ENCODE measurements around the gene AGPAT2. TPM values are rescaled to one million over a fixed set of nuclear protein-coding genes. Genes with fewer than 3 reads are reported as not detected.

Gene AGPAT2
- total RNA-seq, 1 donor from 2014 or later = 2.4 TPM

- H3K4me1 ChIP-seq = peaks cover 14% of the 10 kb centered on the region
- H3K4me3 ChIP-seq = no peak overlapping the region
- H3K4me3 Mint-ChIP-seq = no peak overlapping the region
- H3K4me2 ChIP-seq = no peak overlapping the region
- TF ChIP-seq EZH2phosphoT487 (IDR thresholded peaks at IDR 0.05) (no peak), CTCF (IDR thresholded peaks at IDR 0.05) (no peak), EZH2 (IDR thresholded peaks at IDR 0.05) (no peak)
- H3K4me1 Mint-ChIP-seq = peaks cover 14% of the 10 kb centered on the region
- no peak overlapping the region for H2AFZ ChIP-seq (replicated peaks)
- H3K9me3 ChIP-seq (ENCODE audit: low read depth) = no peaks in the 10 kb centered on the region
- H3K27me3 Mint-ChIP-seq (ENCODE audit: insufficient read depth, low read depth) = peaks cover 7% of the 10 kb centered on the region
- H3K27ac Mint-ChIP-seq = no peak overlapping the region
- H4K20me1 ChIP-seq (ENCODE audit: low read depth) = peaks cover 5% of the 10 kb centered on the region
- DNase-seq (ENCODE audit: low spot score) = no peak
- no peaks in the 10 kb centered on the region for H3K36me3 Mint-ChIP-seq
- no peak overlapping the region for H3K9ac ChIP-seq
- H3K79me2 ChIP-seq (ENCODE audit: low read depth) = no peaks in the 10 kb centered on the region
- no peak overlapping the region for H3K27ac ChIP-seq
- no peaks in the 10 kb centered on the region for H3K9me3 Mint-ChIP-seq
- H3K36me3 ChIP-seq = no peaks in the 10 kb centered on the region
- H3F3A ChIP-seq (ENCODE audit: low read depth) = peaks cover 4% of the 10 kb centered on the region
- H3K27me3 ChIP-seq = peaks cover 25% of the 10 kb centered on the region
Observed at GRCh38 chr9:136681945-136682699, 5.1 kb downstream of the AGPAT2 start.

GRCh38 chr9:136681029-136681428 is 6.2 kb downstream of the AGPAT2 start:
- no peaks in the 10 kb centered on the region for H3K9me3 Mint-ChIP-seq
- no peak overlapping the region for H3K27ac ChIP-seq
- H3K36me3 Mint-ChIP-seq = no peaks in the 10 kb centered on the region
- H3K27me3 ChIP-seq = peaks cover 14% of the 10 kb centered on the region
- no peaks in the 10 kb centered on the region for H3K79me2 ChIP-seq (ENCODE audit: low read depth)
- H3K36me3 ChIP-seq = no peaks in the 10 kb centered on the region
- TF ChIP-seq EZH2 (IDR thresholded peaks at IDR 0.05) = no peak
- TF ChIP-seq CTCF (IDR thresholded peaks at IDR 0.05) = no peak
- no peak for TF ChIP-seq EZH2phosphoT487 (IDR thresholded peaks at IDR 0.05)
- no peaks in the 10 kb centered on the region for H3F3A ChIP-seq (ENCODE audit: low read depth)
- H3K4me2 ChIP-seq = no peak overlapping the region
- peaks cover 4% of the 10 kb centered on the region for H4K20me1 ChIP-seq (ENCODE audit: low read depth)
- peaks cover 9% of the 10 kb centered on the region for H3K27me3 Mint-ChIP-seq (ENCODE audit: insufficient read depth, low read depth)
- H2AFZ ChIP-seq (replicated peaks) = no peak overlapping the region
- no peak overlapping the region for H3K27ac Mint-ChIP-seq
- H3K4me1 Mint-ChIP-seq = peaks cover 12% of the 10 kb centered on the region
- H3K4me3 Mint-ChIP-seq = no peak overlapping the region
- peaks cover 3% of the 10 kb centered on the region for H3K4me1 ChIP-seq
- H3K9me3 ChIP-seq (ENCODE audit: low read depth) = no peaks in the 10 kb centered on the region
- H3K9ac ChIP-seq = no peak overlapping the region
- DNase-seq (ENCODE audit: low spot score) = no peak
- no peak overlapping the region for H3K4me3 ChIP-seq

GRCh38 chr9:136679431-136679941 is 7.8 kb downstream of the AGPAT2 start:
- TF ChIP-seq EZH2phosphoT487 (IDR thresholded peaks at IDR 0.05) = no peak
- no peak for TF ChIP-seq EZH2 (IDR thresholded peaks at IDR 0.05)
- TF ChIP-seq CTCF (IDR thresholded peaks at IDR 0.05) = no peak
- Histone ChIP-seq H3F3A (ENCODE audit: low read depth) (no peaks in the 10 kb centered on the region), H3K9me3 (ENCODE audit: low read depth) (no peaks in the 10 kb centered on the region), H3K79me2 (ENCODE audit: low read depth) (no peaks in the 10 kb centered on the region), H3K4me3 (no peak overlapping the region), H3K4me1 (no peaks in the 10 kb centered on the region), H3K4me2 (no peak overlapping the region), H3K27me3 (no peaks in the 10 kb centered on the region), H3K36me3 (no peaks in the 10 kb centered on the region), H2AFZ (replicated peaks) (no peak overlapping the region), H3K9ac (no peak overlapping the region), H4K20me1 (ENCODE audit: low read depth) (no peaks in the 10 kb centered on the region), H3K27ac (no peak overlapping the region)
- Mint-ChIP-seq H3K4me1 (peaks cover 8% of the 10 kb centered on the region), H3K9me3 (no peaks in the 10 kb centered on the region), H3K27ac (peak overlapping the region; percentile 31), H3K36me3 (no peaks in the 10 kb centered on the region), H3K27me3 (ENCODE audit: insufficient read depth, low read depth) (peaks cover 5% of the 10 kb centered on the region), H3K4me3 (no peak overlapping the region)
- no peak for DNase-seq (ENCODE audit: low spot score)
